GM12878 (cell line): ENCODE measurements around the gene SLFN5. TPM values are rescaled to one million over a fixed set of nuclear protein-coding genes. Genes with fewer than 3 reads are reported as not detected.

Source experiments
- ATAC-seq: fragments of 200-7000 bp; cut with Tn5 transposase; 3 replicates; pipeline ENCODE4 v1.9.1; 2020; ENCODE audit warnings: mild to moderate bottlenecking, moderate library complexity
- BruUV-seq: library from RNA; stranded (reverse); fragments of 400-500 nt; replicated peaks from 2 replicates; lab custom pipeline; 2021; lab: Mats Ljungman, UMichigan
- CTCF ChIA-PET: fragments of 300-600 bp; sonication (Branson Sonifier 250); formaldehyde crosslinking; extraction: SDS; loops from one replicate; lab custom pipeline; 2021; ENCODE audit warnings: inconsistent platforms; lab: Yijun Ruan, JAX
- POLR2A ChIA-PET: fragments of 350-600 bp; formaldehyde crosslinking; extraction: SDS; loops from one replicate; lab custom pipeline; 2021; ENCODE audit warnings: inconsistent platforms; lab: Charles Lee
- RAD21 ChIA-PET: fragments of 300-600 bp; sonication (Branson Sonifier 250); formaldehyde crosslinking; loops from one replicate; lab custom pipeline; 2023; ENCODE audit warnings: antibody characterized with exemption; ENCODE audit not compliant: unreplicated experiment; lab: Charles Lee
- SMC1A ChIA-PET: fragments of 300-600 bp; sonication (Branson Sonifier 250); formaldehyde crosslinking; loops from one replicate; lab custom pipeline; 2023; ENCODE audit not compliant: unreplicated experiment, uncharacterized antibody; lab: Charles Lee
- DNase-seq: peaks from one replicate; pipeline ENCODE4 v3.0.0-alpha.2; 2011; ENCODE audit warnings: low read depth, low spot score
- FAIRE-seq: peaks from 3 replicates; lab custom pipeline; 2011; peaks lifted over from hg19 to GRCh38; lab: Jason Lieb, UNC
- H2AFZ ChIP-seq: 2 replicates; pipeline ENCODE4 v1.6.0; 2011; ENCODE audit warnings: low read depth, low read length, control low read depth; ENCODE audit not compliant: control insufficient read depth
- H3K27ac ChIP-seq: 2 replicates; pipeline ENCODE4 v1.5.1; 2011; ENCODE audit warnings: control low read depth; ENCODE audit not compliant: control insufficient read depth, insufficient read depth
- H3K27me3 ChIP-seq, 2 experiments: replicated peaks in 1 of 2; 2 replicates each; pipeline versions ENCODE4 v1.6.0 to v1.6.1; 2011; ENCODE audit warnings: low read length in 1 of 2; ENCODE audit not compliant: control insufficient read depth in 2 of 2, insufficient read depth in 2 of 2
- H3K36me3 ChIP-seq, 2 experiments: 2 replicates each; pipeline ENCODE4 v1.5.1; 2011; ENCODE audit warnings: low read length in 1 of 2; ENCODE audit not compliant: control insufficient read depth in 2 of 2, insufficient read depth in 2 of 2
- H3K4me1 ChIP-seq: 2 replicates; pipeline ENCODE4 v1.6.1; 2011; ENCODE audit warnings: mild to moderate bottlenecking, low read length, moderate library complexity, mixed read lengths; ENCODE audit not compliant: control insufficient read depth, insufficient read depth
- H3K4me2 ChIP-seq: 2 replicates; pipeline ENCODE4 v1.6.0; 2011; ENCODE audit warnings: control low read depth; ENCODE audit not compliant: control insufficient read depth, insufficient read depth
- H3K4me3 ChIP-seq: fragments of 200-600 bp; sonication (generic); 2 replicates; pipeline ENCODE4 v1.5.1; 2016
- H3K79me2 ChIP-seq: 2 replicates; pipeline ENCODE4 v1.6.0; 2011; ENCODE audit warnings: low read length; ENCODE audit not compliant: control insufficient read depth, insufficient read depth
- H3K9ac ChIP-seq: 2 replicates; pipeline ENCODE4 v1.8.0; 2011; ENCODE audit warnings: low read length, control low read depth, mixed read lengths; ENCODE audit not compliant: control insufficient read depth, insufficient read depth
- H3K9me3 ChIP-seq: replicated peaks from 3 replicates; pipeline ENCODE4 v1.5.1; 2011; ENCODE audit warnings: mild to moderate bottlenecking, low read length; ENCODE audit not compliant: control insufficient read depth, insufficient read depth
- H4K20me1 ChIP-seq: 2 replicates; pipeline ENCODE4 v1.6.0; 2011; ENCODE audit not compliant: control insufficient read depth, insufficient read depth
- GABPA ChIP-seq: IDR thresholded peaks from 2 replicates; pipeline ENCODE4 v1.6.1; 2014; ENCODE audit warnings: antibody characterized with exemption, low read depth, mild to moderate bottlenecking, inconsistent platforms
- IRF3 ChIP-seq: fragments of 450-650 bp; IDR thresholded peaks from 2 replicates; pipeline ENCODE4 v1.6.1; 2014; ENCODE audit warnings: mild to moderate bottlenecking
- NR2C2 ChIP-seq: IDR thresholded peaks from 2 replicates; pipeline ENCODE4 v1.6.1; 2011; ENCODE audit warnings: borderline replicate concordance, low read depth; ENCODE audit not compliant: control insufficient read depth, insufficient read length
- SKIL ChIP-seq: fragments of 450-650 bp; IDR thresholded peaks from 2 replicates; pipeline ENCODE4 v1.6.1; 2017; ENCODE audit warnings: mild to moderate bottlenecking, low read depth, inconsistent platforms; ENCODE audit not compliant: poor library complexity, severe bottlenecking
- SMARCA5 ChIP-seq: fragments of 450-650 bp; IDR thresholded peaks from 2 replicates; pipeline ENCODE4 v1.6.1; 2017; ENCODE audit warnings: mild to moderate bottlenecking
- TCF7 ChIP-seq: IDR thresholded peaks from 2 replicates; pipeline ENCODE4 v1.6.1; 2014; ENCODE audit warnings: antibody characterized with exemption, borderline replicate concordance
- WGBS: methylation state at CpG from one replicate; pipeline ENCODE4 v1.1.6; 2016; ENCODE audit warnings: low lambda C conversion rate; ENCODE audit not compliant: insufficient replicate concordance, insufficient coverage; ENCODE audit errors: missing lambda C conversion rate; 5-methylcytosine and 5-hydroxymethylcytosine counted together
- in situ Hi-C: fragments of 300-500 bp; cut with MboI; formaldehyde crosslinking; loops from 9 replicates; pipeline ENCODE4 v1.14.3; 2018; ENCODE audit warnings: mixed read lengths
- intact Hi-C: fragments of 100-400 bp; cut with micrococcal nuclease; formaldehyde crosslinking; loops from one replicate; pipeline ENCODE4 v1.14.2; 2022; ENCODE audit not compliant: unreplicated experiment
- polyA plus RNA-seq, 11 experiments: library from polyadenylated mRNA; depleted of rRNA in 4 of 11; unstranded in 6 of 11; stranded (reverse) in 5 of 11; fragments of >200 nt; fragmentation: Nextera tagmentation in 4 of 11; fragmentation: Illumina TruSeq in 1 of 11; extraction: Ambion mirVana in 4 of 11; extraction: Trizol in 1 of 11; gene quantifications; 1 replicate in 1 of 11; 2 replicates in 10 of 11; pipeline versions ENCODE4 v1.2.1 to v1.2.3, GENCODE V29; 2011 to 2016; ENCODE audit warnings: inconsistent platforms in 2 of 11, missing spikeins in 2 of 11, low read depth in 1 of 11
- total RNA-seq, 4 experiments: library from RNA; depleted of rRNA in 3 of 4; stranded (reverse); fragments of >200 nt in 3 of 4; fragmentation: Illumina TruSeq in 1 of 4; extraction: Trizol in 1 of 4; gene quantifications; 2 replicates each; pipeline versions ENCODE4 v1.2.1 to v1.2.3, GENCODE V29; 2013 to 2021

SLFN5 gene
- total and polyA plus RNA-seq, 10 of the 15 experiments (the other 5 are each of a cell fraction or from before 2014, with no cell fraction given): 0.19 to 2.1 (median 1.3) TPM

- FAIRE-seq: no peak
- POLR2A ChIA-PET: no interaction called here
- in situ Hi-C loops: no loop called here
- no peak overlapping the region for H3K4me3 ChIP-seq
- RAD21 ChIA-PET: no interaction called here
- H3K27ac ChIP-seq: no peak overlapping the region
- no TSS peak for BruUV-seq
- no peaks in the 10 kb centered on the region for H3K4me1 ChIP-seq
- no peaks in the 10 kb centered on the region for H3K79me2 ChIP-seq
- H3K27me3 ChIP-seq: no peaks in the 10 kb centered on the region
- no peaks in the 10 kb centered on the region for H3K36me3 ChIP-seq
- intact Hi-C loops: no loop called here
- 66% methylated on average over 6 of the region's 6 CpGs for WGBS
- no peak for DNase-seq
- SMC1A ChIA-PET: no interaction called here
- H3K4me2 ChIP-seq: no peak overlapping the region
- no peaks in the 10 kb centered on the region for H4K20me1 ChIP-seq
- CTCF ChIA-PET: no interaction called here
- TF ChIP-seq SMARCA5: no peak
- no peak for TF ChIP-seq SKIL
- no peak for TF ChIP-seq GABPA
- TF ChIP-seq TCF7: no peak
- TF ChIP-seq NR2C2: no peak
- TF ChIP-seq IRF3: no peak
- H3K9ac ChIP-seq: no peak overlapping the region
- H2AFZ ChIP-seq: no peak overlapping the region
- no peak for ATAC-seq
- H3K9me3 ChIP-seq: no peaks in the 10 kb centered on the region; the same call in 2 of the 3 replicates
Observed at GRCh38 chr17:35259001-35259400, 16.1 kb downstream of the SLFN5 start.
